ENCODE measurements around the gene GRIFIN. TPM values are rescaled to one million over a fixed set of nuclear protein-coding genes. Genes with fewer than 3 reads are reported as not detected.
A peak's percentile ranks its signal among the peaks of the same experiment; 100 is the strongest.

GRIFIN gene
- total and polyA plus RNA-seq, 9 of the 15 experiments (the other 6 are each of a cell fraction or from before 2014, with no cell fraction given) = not detected

DNA sequence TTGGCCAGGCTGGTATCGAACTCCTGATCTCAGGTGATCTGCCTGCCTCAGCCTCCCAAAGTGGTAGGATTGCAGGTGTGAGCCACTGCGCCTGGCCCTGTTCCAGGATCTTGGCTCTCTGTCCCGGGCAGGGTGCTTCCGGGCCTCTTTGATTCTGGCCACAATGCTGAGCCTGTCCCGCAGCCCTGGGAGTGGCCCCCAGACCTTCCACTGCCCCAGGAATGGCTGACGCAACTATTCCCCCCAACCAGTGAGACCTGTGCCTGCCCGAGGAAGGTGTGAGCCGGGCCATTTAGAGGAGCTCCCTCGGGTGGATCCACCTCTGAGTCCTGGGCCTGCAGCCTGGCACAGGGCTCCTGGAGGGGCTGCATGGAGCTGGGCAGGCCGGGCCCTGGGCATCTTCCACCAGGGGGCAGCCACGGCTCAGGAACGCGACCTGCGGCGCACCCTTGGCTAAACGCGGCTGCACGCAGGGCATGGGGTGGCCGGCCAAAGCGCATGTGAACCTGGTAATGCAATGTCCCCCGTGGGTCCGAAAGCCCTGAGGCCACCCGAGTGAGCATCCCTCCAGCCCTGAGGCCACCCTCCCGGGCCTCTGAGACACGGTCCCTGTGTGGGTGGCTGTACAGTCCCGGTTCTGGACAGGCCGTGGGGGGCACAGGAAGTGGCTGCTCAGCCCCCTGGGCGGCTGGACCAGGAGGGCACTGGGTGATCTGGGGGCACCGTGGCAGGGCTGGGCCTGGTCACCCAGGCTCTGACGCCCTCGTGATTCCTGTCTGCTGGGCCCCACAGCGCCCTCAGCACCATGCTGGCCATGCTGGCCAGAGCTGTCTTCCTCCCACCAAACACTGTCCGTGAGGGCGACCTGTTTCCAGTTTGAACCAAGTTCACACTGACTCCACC is 24.8 kb downstream of the GRIFIN start (continued):
- TF ChIP-seq TAF15 (IDR thresholded peaks at IDR 0.05; ENCODE audit: low read depth, low read length) = no peak
- no peak for TF ChIP-seq GTF2A2 (tag; IDR thresholded peaks at IDR 0.05)
- no peak for TF ChIP-seq ZFPM2 (CRISPR knock-in tag; IDR thresholded peaks at IDR 0.05)
- TF ChIP-seq PML (IDR thresholded peaks at IDR 0.05; ENCODE audit: low read length) = no peak
- no peak for TF ChIP-seq HDAC6 (IDR thresholded peaks at IDR 0.05; ENCODE audit: low read depth, low read length)
- TF ChIP-seq, protein P1, sequence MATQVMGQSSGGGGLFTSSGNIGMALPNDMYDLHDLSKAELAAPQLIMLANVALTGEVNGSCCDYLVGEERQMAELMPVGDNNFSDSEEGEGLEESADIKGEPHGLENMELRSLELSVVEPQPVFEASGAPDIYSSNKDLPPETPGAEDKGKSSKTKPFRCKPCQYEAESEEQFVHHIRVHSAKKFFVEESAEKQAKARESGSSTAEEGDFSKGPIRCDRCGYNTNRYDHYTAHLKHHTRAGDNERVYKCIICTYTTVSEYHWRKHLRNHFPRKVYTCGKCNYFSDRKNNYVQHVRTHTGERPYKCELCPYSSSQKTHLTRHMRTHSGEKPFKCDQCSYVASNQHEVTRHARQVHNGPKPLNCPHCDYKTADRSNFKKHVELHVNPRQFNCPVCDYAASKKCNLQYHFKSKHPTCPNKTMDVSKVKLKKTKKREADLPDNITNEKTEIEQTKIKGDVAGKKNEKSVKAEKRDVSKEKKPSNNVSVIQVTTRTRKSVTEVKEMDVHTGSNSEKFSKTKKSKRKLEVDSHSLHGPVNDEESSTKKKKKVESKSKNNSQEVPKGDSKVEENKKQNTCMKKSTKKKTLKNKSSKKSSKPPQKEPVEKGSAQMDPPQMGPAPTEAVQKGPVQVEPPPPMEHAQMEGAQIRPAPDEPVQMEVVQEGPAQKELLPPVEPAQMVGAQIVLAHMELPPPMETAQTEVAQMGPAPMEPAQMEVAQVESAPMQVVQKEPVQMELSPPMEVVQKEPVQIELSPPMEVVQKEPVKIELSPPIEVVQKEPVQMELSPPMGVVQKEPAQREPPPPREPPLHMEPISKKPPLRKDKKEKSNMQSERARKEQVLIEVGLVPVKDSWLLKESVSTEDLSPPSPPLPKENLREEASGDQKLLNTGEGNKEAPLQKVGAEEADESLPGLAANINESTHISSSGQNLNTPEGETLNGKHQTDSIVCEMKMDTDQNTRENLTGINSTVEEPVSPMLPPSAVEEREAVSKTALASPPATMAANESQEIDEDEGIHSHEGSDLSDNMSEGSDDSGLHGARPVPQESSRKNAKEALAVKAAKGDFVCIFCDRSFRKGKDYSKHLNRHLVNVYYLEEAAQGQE (IDR thresholded peaks at IDR 0.05; ENCODE audit: borderline replicate concordance) = peak; percentile 75; the same call in 1 of the 2 replicates
- TF ChIP-seq, protein P1 (CRISPR knock-in tag; IDR thresholded peaks at IDR 0.05; ENCODE audit: low read depth) = no peak
- TF ChIP-seq, protein P2, sequence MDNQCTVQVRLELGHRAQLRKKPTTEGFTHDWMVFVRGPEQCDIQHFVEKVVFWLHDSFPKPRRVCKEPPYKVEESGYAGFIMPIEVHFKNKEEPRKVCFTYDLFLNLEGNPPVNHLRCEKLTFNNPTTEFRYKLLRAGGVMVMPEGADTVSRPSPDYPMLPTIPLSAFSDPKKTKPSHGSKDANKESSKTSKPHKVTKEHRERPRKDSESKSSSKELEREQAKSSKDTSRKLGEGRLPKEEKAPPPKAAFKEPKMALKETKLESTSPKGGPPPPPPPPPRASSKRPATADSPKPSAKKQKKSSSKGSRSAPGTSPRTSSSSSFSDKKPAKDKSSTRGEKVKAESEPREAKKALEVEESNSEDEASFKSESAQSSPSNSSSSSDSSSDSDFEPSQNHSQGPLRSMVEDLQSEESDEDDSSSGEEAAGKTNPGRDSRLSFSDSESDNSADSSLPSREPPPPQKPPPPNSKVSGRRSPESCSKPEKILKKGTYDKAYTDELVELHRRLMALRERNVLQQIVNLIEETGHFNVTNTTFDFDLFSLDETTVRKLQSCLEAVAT (IDR thresholded peaks at IDR 0.05) = no peak
- TF ChIP-seq, protein P3, sequence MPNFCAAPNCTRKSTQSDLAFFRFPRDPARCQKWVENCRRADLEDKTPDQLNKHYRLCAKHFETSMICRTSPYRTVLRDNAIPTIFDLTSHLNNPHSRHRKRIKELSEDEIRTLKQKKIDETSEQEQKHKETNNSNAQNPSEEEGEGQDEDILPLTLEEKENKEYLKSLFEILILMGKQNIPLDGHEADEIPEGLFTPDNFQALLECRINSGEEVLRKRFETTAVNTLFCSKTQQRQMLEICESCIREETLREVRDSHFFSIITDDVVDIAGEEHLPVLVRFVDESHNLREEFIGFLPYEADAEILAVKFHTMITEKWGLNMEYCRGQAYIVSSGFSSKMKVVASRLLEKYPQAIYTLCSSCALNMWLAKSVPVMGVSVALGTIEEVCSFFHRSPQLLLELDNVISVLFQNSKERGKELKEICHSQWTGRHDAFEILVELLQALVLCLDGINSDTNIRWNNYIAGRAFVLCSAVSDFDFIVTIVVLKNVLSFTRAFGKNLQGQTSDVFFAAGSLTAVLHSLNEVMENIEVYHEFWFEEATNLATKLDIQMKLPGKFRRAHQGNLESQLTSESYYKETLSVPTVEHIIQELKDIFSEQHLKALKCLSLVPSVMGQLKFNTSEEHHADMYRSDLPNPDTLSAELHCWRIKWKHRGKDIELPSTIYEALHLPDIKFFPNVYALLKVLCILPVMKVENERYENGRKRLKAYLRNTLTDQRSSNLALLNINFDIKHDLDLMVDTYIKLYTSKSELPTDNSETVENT (CRISPR knock-in tag; IDR thresholded peaks at IDR 0.05) = no peak
- no peak for TF ChIP-seq ZNF77 (CRISPR knock-in tag; IDR thresholded peaks at IDR 0.05)
- TF ChIP-seq IFI16 (CRISPR knock-in tag; IDR thresholded peaks at IDR 0.05) = no peak
- no peak for TF ChIP-seq RBM17 (IDR thresholded peaks at IDR 0.05; ENCODE audit: borderline replicate concordance, low read depth, low read length)
- no peak for TF ChIP-seq CEBPB (tag; IDR thresholded peaks at IDR 0.05)
- no peak for TF ChIP-seq PHF21A (IDR thresholded peaks at IDR 0.05; ENCODE audit: borderline replicate concordance, low read depth)
